ENCODE results near the gene SMIM28.

GRCh38 chr6:138382498-138383265, 5.0 kb downstream of the SMIM28 start:
- no peak for TF ChIP-seq CTCF (IDR thresholded peaks at IDR 0.05)
- no peak for TF ChIP-seq POLR2A (IDR thresholded peaks at IDR 0.05)

Data from Peyer's patch (tissue), 4 donors.